Measurements from ENCODE around the gene MRPL9.

Gene MRPL9

DNA sequence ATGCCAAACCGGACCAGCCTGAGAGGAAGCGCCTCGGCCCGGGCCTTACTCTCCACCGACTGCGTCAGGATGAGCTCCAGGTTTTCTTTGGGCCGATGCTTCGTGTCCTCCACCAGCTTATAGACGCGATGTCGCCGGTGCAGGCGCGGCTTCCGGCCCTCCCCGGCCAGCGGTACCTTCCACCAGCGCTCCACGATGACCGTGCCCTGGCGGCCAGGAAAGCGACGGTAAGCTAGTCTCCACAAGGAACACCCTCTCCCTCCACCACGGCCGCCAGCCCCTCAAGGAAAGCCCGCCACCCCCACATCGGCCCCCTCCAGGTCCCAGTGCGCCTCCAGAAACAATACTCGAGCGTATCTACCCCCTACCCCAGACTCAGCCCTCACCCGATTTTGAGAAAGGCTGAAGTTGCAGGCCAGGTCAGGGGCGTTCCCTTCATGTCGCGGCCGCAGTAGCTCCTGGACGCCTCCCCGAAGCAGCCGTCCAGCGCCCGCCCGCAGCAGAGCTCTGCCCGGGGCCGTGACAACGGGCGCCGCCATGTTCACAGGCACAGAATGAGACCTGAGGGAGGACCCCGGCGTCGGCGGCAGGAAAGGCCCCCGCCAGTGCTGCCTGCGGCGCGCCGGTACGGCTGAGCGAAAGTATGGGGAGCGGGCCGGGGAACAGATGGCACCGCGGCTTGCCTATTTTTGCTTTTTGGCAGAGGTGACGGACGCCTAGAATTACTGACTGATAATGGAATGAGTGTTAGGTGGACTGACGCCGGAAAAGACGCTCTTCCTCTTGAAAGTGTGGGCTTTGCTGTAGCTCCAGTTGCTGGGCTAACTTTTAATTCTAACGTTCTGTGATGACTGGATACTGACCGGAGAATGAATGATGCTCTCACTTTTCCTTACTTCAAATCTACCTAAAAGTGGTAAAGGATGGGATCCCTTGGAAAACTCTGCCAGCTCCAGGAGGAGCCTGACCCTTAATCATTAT is at the start of gene MRPL9:
Gene MRPL9, minus strand, starts transcription at position 556 of the 981 bp plus-strand sequence. Its CDS starts 17 bp downstream, at position 539.
- DNase-seq (ENCODE audit: low read depth), result peak; percentile 46

- no peak for DNase-seq (ENCODE audit: low read depth)
These were observed 47.9 kb upstream of the MRPL9 start for GRCh38 chr1:151811181-151811580.

GRCh38 chr1:151809985-151810556 is 46.8 kb upstream of the MRPL9 start:
- DNase-seq (ENCODE audit: low read depth), result no peak

DNA sequence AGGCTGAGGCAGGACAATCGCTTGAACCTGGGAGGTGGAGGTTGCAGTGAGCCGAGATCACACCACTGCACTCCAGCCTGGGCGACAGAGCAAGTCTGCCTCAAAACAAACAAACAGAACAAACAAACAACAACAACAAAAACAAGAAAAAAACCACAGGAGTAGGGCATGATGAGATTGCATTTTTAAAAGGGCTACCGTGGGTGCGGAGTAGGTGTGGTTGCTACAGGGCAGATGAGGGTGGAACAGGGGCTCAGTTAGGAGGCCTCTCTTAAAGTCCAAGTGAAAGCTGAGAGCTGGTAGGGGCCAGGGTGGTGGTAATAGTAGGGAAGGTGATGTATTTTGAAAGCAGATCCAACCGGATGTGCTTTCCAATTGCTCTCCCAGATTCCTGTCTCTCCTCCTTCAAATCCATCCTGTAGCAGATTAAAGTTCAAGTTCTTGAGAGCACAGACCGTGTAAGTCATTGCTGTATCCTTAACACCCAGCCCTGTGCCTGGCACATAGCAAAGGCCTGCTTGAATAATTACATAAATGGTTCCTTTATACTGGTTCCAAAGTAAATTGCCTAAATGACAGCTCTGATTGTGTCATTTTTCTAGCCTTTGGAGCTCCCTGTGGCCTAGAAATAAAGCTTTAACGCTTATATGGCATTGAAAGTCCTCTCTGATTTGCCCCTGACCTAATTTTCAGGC is 46.1 kb upstream of the MRPL9 start:
- DNase-seq (ENCODE audit: low read depth), result no peak

DNA sequence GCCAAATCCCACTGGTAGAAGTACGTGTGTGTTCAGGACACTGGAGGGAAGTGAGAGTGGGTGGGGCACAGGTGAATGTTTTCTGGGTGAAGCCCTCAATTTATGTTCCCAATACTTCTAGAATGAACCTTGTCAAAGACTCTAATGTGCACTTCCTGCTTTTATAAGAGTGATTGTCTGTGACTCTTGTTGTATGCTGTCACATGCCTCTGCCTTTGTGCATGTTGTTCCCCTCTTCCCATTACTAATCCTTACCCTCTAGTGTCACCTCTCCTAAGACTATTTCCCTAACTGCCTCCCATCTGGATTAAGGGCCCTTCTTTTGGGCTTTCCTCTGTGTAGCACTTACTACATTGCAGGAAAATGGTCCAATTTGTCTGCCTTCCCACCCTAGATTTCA is 44.5 kb upstream of the MRPL9 start:
- DNase-seq (ENCODE audit: low read depth), result no peak

GRCh38 chr1:151807131-151807530 is 43.8 kb upstream of the MRPL9 start:
- no peak for DNase-seq (ENCODE audit: low read depth)

GRCh38 chr1:151806170-151806569 is 42.9 kb upstream of the MRPL9 start:
- no peak for DNase-seq (ENCODE audit: low read depth)

DNA sequence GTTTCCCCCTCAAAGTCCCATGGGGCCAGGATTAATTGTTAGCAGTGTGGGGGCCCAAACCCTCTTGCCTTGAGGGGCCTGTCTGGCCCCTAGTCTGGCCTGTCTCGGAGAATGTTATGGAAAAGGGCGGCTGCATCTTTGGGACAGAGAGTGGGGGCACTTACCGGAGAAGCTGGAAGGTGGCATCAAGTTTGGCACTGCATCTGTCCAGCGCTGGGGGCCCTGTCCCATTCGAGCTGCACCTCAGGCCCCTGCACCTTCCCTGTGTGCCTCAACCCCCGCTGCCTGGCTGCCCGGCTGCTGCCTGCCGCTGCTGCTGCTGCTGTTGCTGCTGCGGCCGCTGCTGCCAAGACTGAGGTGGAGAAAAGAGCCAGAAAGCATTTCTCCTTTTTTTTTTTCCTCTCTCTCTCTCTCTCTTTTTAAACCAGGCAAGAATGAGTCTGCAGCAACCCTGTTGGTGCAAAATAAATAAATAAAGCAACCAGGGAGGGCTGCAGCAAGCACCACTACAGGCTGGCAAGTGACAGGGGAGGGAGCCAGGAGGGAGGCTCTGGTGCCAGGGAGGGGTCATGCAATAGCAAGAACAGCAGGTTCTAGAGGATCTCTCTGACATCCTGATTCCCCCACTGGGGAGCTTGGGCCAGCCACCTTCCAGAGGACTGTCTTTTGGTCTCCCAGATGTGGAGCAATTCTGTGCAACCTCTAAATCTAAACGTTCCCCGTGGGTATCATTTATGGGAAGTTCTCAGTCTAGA is 41.9 kb upstream of the MRPL9 start, which contains the start of gene LINGO4:
Gene LINGO4, minus strand, starts transcription at position 354 of the 755 bp plus-strand sequence. CDS start 2,715 bp downstream, outside the sequence.
- no peak for DNase-seq (ENCODE audit: low read depth)

GRCh38 chr1:151803915-151804314 is 40.6 kb upstream of the MRPL9 start:
- DNase-seq (ENCODE audit: low read depth), result no peak

DNA sequence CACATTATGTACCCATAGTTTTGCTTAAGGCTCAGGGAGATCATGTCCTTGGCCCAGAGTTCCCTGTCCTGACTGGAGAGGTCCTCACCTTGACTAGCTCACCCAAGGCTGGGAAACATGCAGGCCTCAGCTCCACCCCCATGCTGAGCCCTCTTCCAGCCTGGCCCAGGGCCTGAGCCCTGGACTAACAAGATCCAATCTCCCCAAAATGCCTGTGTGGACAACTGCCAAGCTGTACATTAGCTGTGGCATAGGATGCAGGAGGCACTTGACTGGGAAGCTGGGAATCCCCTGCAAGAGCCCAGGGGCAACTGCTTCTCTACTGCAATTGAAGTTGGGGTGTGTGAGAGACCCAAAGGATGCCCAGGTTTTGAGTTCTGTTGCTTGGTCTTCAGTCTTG is 39.9 kb upstream of the MRPL9 start:
- DNase-seq (ENCODE audit: low read depth), result no peak

DNA sequence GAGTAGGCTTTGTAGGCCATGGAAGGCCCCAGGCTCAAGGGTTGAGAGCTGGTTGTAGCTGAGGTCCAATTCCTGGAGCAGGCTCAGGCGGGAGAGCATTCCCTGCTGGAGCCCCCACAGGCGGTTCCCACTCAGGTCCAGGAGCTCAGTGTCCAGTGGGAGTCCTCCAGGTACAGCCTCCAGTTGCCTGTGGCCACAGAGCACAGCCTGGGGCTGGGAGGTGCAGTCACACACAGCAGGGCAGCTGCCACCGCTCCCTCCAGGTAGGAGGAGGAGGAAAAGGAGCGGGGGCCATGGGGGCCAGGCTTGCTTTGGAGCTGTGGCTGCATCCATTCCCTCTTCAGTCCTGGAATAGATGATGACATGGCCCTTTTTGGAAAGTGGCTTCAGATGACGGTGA is 39.1 kb upstream of the MRPL9 start:
- DNase-seq (ENCODE audit: low read depth), result no peak

DNA sequence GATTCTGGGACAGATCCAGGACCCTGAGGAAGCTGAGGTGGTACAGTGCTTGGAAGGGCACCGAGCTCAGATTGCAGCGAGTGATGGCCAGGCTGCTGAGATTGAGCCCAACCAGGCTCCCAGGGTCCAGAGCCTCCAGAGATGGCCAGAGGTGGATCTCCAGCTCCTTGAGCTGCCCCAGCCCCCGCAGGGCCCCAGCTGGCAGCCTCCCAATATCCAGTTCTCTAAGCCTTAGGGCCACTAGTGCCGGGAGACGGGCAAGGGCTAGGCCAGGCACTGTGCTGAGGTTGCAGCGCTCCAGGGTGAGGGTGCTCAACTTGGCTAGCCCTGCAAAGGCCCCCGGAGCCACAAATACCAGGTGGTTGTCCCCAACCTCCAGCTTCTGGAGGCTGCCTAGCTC is 38.5 kb upstream of the MRPL9 start:
- DNase-seq (ENCODE audit: low read depth), result no peak

- DNase-seq (ENCODE audit: low read depth), result no peak
These were observed 38.1 kb upstream of the MRPL9 start for GRCh38 chr1:151801310-151801820.

GRCh38 chr1:151800830-151801229 is 37.5 kb upstream of the MRPL9 start:
- no peak for DNase-seq (ENCODE audit: low read depth)

- DNase-seq (ENCODE audit: low read depth), result no peak
These were observed 36.1 kb upstream of the MRPL9 start for GRCh38 chr1:151799179-151800022.

- no peak for DNase-seq (ENCODE audit: low read depth)
These were observed 35.3 kb upstream of the MRPL9 start for GRCh38 chr1:151798571-151798970.

DNA sequence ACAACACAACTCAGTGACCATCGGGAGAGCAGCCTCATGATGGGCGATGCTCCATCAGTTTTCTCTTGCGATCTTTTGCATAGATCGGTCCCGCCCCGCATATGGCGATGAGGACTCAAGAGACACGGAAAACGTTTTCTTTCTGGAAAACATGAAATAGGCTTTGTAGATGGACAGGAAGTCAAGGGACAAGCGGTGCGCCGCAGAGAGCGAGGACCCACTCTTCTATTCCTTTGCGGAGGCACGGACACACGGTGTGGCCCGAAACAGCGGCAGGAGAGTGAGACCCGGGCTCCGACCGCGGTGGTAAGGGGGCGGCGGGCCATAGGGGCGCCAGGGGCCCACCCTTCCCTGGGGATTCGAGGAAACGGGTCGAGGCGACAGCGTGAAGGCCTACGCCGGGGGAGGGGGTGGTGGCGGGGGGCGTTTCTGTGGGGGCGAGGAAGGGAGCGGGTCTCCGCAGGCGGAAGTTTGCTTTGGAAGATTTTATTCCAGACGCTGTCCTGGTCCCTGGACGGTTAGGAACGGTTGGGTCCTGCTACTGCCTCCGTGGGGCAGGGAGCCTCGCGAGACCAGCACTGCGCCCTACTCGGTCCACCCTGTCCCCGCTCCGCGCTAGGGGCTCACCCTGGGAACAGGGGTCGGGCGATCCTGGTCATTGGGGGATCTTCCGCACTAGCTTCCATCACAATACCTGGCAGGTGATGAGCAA is 27.8 kb upstream of the MRPL9 start:
- no peak for DNase-seq (ENCODE audit: low read depth)

DNA sequence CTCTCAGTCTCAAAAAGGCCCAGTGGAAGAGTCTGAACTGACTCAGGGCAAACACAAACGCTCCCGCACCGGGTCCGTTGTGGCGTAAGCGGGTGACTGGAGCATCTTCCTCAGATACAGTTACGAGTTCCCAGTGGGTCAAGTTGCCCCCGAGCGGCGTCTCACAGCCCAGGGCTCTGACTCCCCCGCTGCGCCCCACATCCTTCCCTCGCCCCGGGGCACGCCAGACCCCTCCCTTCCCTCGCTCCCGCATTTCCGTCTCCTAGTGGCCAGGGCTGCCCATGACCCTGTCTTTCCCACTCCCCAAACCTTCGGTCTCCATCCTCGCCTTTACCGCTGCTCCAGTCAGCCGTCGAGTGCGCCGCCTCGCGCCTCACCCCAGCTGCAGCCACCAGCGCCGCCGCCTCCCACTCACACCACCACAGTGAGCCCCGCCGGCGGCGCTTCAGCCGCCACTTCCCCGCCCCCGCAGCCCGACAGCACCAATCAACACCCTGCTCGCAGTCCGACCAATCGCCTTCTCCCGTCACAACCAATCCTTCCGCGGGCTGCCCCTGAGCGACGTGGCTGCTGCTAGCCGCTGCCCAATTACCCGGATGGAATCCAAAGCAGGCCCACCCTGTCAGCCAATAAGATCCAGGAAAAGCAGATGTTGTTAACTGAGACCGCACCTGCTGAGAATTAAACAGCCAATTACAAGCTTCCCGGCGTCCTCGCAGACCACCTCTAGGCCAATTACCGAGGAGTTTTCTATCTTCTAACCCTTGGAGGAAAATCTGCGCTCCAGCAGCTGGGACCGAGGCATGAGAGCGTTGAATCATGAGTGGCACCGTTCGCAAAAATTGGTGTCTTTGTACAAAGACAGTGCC is 27.0 kb upstream of the MRPL9 start, which contains the start of gene TDRKH:
Gene TDRKH, minus strand, starts transcription at position 430 of the 869 bp plus-strand sequence. CDS start 7,478 bp downstream, outside the sequence.
- DNase-seq (ENCODE audit: low read depth), result peak; percentile 97

- DNase-seq (ENCODE audit: low read depth), result no peak
These were observed 24.4 kb upstream of the MRPL9 start for GRCh38 chr1:151787689-151788088.

Measured in HS-5 (cell line).